ENCODE results near the gene ADORA1. TPM values are rescaled to one million over a fixed set of nuclear protein-coding genes. Genes with fewer than 3 reads are reported as not detected.
A peak's percentile ranks its signal among the peaks of the same experiment; 100 is the strongest.

ADORA1 gene
- total and polyA plus RNA-seq, 10 of the 15 experiments (the other 5 are each of a cell fraction or from before 2014, with no cell fraction given): not detected

GRCh38 chr1:203077956-203078355 lies 49.6 kb upstream of the ADORA1 start:
- Histone ChIP-seq H2AFZ (ENCODE audit: control insufficient read depth, low read depth, low read length) (no peak overlapping the region), H4K20me1 (ENCODE audit: control insufficient read depth, insufficient read depth) (no peaks in the 10 kb centered on the region; the same call in 1 of the 2 replicates), H3K4me3 (no peak overlapping the region), H3K4me1 (ENCODE audit: control insufficient read depth, insufficient read depth, low read length) (no peaks in the 10 kb centered on the region), H3K4me2 (ENCODE audit: control insufficient read depth, insufficient read depth) (no peak overlapping the region), H3K27ac (ENCODE audit: control insufficient read depth, insufficient read depth) (no peak overlapping the region), H3K36me3 (ENCODE audit: control insufficient read depth in 2 of 2, insufficient read depth in 2 of 2, low read length in 1 of 2) (no peaks in the 10 kb centered on the region), H3K79me2 (ENCODE audit: control insufficient read depth, insufficient read depth, low read length) (no peaks in the 10 kb centered on the region), H3K9me3 (replicated peaks; ENCODE audit: control insufficient read depth, insufficient read depth, low read length) (no peaks in the 10 kb centered on the region), H3K9ac (ENCODE audit: control insufficient read depth, insufficient read depth, low read length) (no peak overlapping the region), H3K27me3 (replicated peaks in 1 of 2; ENCODE audit: control insufficient read depth in 2 of 2, insufficient read depth in 2 of 2, low read length in 1 of 2) (peaks cover 3 to 15% of the 10 kb centered on the region in 2 experiments; a peak in 2 of 4 replicates)
- POLR2A ChIA-PET: no interaction called here
- SMC1A ChIA-PET (ENCODE audit: uncharacterized antibody, unreplicated experiment): no interaction called here
- FAIRE-seq (no peak), ATAC-seq (no peak), DNase-seq (ENCODE audit: low read depth, low spot score) (no peak)
- 48% methylated on average over 2 of the region's 2 CpGs for WGBS (ENCODE audit: insufficient coverage, insufficient replicate concordance, low lambda C conversion rate, missing lambda C conversion rate)
- TF ChIP-seq POLR2AphosphoS2 (IDR thresholded peaks at IDR 0.05; ENCODE audit: low read depth, low read length): no peak
- RAD21 ChIA-PET (ENCODE audit: unreplicated experiment): interaction anchor here (1.3 kb wide), 1 partner anchor 95 kb away, joined by 4 read pairs; no protein-coding TSS in a partner anchor
- BruUV-seq (replicated peaks): TSS peak; percentile 53
- CTCF ChIA-PET: interaction anchor here (0.7 to 1.4 kb wide), 3 partner anchors 38 to 140 kb away, joined by 3 to 4 read pairs (median 3); no protein-coding TSS in a partner anchor
- in situ Hi-C loops (cut with MboI): no loop called here
- intact Hi-C loops (cut with micrococcal nuclease; ENCODE audit: unreplicated experiment): no loop called here

GRCh38 chr1:203078478-203078877 lies 49.0 kb upstream of the ADORA1 start:
- Histone ChIP-seq H3K9me3 (replicated peaks; ENCODE audit: control insufficient read depth, insufficient read depth, low read length) (no peaks in the 10 kb centered on the region), H3K27me3 (replicated peaks in 1 of 2; ENCODE audit: control insufficient read depth in 2 of 2, insufficient read depth in 2 of 2, low read length in 1 of 2) (peaks cover 3 to 15% of the 10 kb centered on the region in 2 experiments; a peak in 2 of 4 replicates), H3K4me1 (ENCODE audit: control insufficient read depth, insufficient read depth, low read length) (no peaks in the 10 kb centered on the region), H3K4me3 (no peak overlapping the region), H4K20me1 (ENCODE audit: control insufficient read depth, insufficient read depth) (no peaks in the 10 kb centered on the region; the same call in 1 of the 2 replicates), H3K9ac (ENCODE audit: control insufficient read depth, insufficient read depth, low read length) (no peak overlapping the region), H3K36me3 (ENCODE audit: control insufficient read depth in 2 of 2, insufficient read depth in 2 of 2, low read length in 1 of 2) (no peaks in the 10 kb centered on the region), H3K4me2 (ENCODE audit: control insufficient read depth, insufficient read depth) (no peak overlapping the region), H3K27ac (ENCODE audit: control insufficient read depth, insufficient read depth) (no peak overlapping the region), H2AFZ (ENCODE audit: control insufficient read depth, low read depth, low read length) (no peak overlapping the region), H3K79me2 (ENCODE audit: control insufficient read depth, insufficient read depth, low read length) (no peaks in the 10 kb centered on the region)
- DNase-seq (ENCODE audit: low read depth, low spot score) (no peak), ATAC-seq (no peak), FAIRE-seq (no peak)
- WGBS (ENCODE audit: insufficient coverage, insufficient replicate concordance, low lambda C conversion rate, missing lambda C conversion rate): 2% methylated on average over 3 of the region's 3 CpGs
- ChIA-PET POLR2A (no interaction called here), SMC1A (ENCODE audit: uncharacterized antibody, unreplicated experiment) (no interaction called here), RAD21 (ENCODE audit: unreplicated experiment) (interaction anchor here (1.3 kb wide), 1 partner anchor 95 kb away, joined by 4 read pairs; no protein-coding TSS in a partner anchor), CTCF (interaction anchor here (0.6 to 0.7 kb wide), 2 partner anchors 51 to 1480 kb away, joined by 3 read pairs; no protein-coding TSS in a partner anchor)
- intact Hi-C loops (cut with micrococcal nuclease; ENCODE audit: unreplicated experiment): no loop called here
- no TSS peak for BruUV-seq (replicated peaks)
- in situ Hi-C loops (cut with MboI): no loop called here
- TF ChIP-seq RFX5 (IDR thresholded peaks at IDR 0.05; ENCODE audit: low read depth, low read length) (no peak), RB1 (IDR thresholded peaks at IDR 0.05; ENCODE audit: borderline replicate concordance) (no peak), ESRRA (IDR thresholded peaks at IDR 0.05; ENCODE audit: low read length) (no peak), SKIL (IDR thresholded peaks at IDR 0.05; ENCODE audit: low read depth, poor library complexity, severe bottlenecking) (no peak), NR2C2 (IDR thresholded peaks at IDR 0.05; ENCODE audit: borderline replicate concordance, control insufficient read depth, insufficient read length, low read depth) (no peak), DPF2 (IDR thresholded peaks at IDR 0.05) (no peak), KDM1A (IDR thresholded peaks at IDR 0.05; ENCODE audit: borderline replicate concordance) (no peak), BHLHE40 (IDR thresholded peaks at IDR 0.05; ENCODE audit: borderline replicate concordance in 1 of 2, low read depth in 2 of 2, low read length in 1 of 2) (no peak), E4F1 (IDR thresholded peaks at IDR 0.05; ENCODE audit: borderline replicate concordance, partially characterized antibody) (no peak)

Data from GM12878 (cell line).